GM21825 (cell line): ENCODE measurements around the gene GDI1.

Experiments used
- ATAC-seq: cut with Tn5 transposase; IDR thresholded peaks from one replicate; pipeline ENCODE4 v1.9.1; 2021; ENCODE audit warnings: mild to moderate bottlenecking, moderate library complexity; ENCODE audit not compliant: unreplicated experiment

GDI1 gene

GRCh38 chrX:154477891-154478477, 41.0 kb downstream of the GDI1 start:
- ATAC-seq, result no peak

GRCh38 chrX:154478728-154479622, 42.0 kb downstream of the GDI1 start, which contains the start of gene LAGE3:
TSS of gene LAGE3 (minus strand) at chrX:154479281. CDS start at chrX:154478915, 366 bp downstream.
- peak; percentile 86 for ATAC-seq

- ATAC-seq, result no peak
These were observed 44.2 kb downstream of the GDI1 start for GRCh38 chrX:154481195-154481594.

- ATAC-seq, result no peak
These were observed 45.1 kb downstream of the GDI1 start for GRCh38 chrX:154481911-154482601.

GRCh38 chrX:154482786-154483185, 45.8 kb downstream of the GDI1 start:
- ATAC-seq, result no peak

- ATAC-seq, result no peak
These were observed 46.4 kb downstream of the GDI1 start for GRCh38 chrX:154483325-154483724.

GRCh38 chrX:154484255-154485149, 47.5 kb downstream of the GDI1 start:
- no peak for ATAC-seq

GRCh38 chrX:154485150-154486051, 48.4 kb downstream of the GDI1 start:
- no peak for ATAC-seq

GRCh38 chrX:154486052-154486395, 49.1 kb downstream of the GDI1 start:
- no peak for ATAC-seq

- ATAC-seq, result no peak
These were observed 49.6 kb downstream of the GDI1 start, which contains the start of gene UBL4A for GRCh38 chrX:154486396-154487207. TSS of gene UBL4A (minus strand) at chrX:154486615. CDS start at chrX:154486584, 31 bp downstream.

- no peak for ATAC-seq
These were observed 50.8 kb downstream of the GDI1 start for GRCh38 chrX:154487518-154488290.

GRCh38 chrX:154488336-154489075, 51.6 kb downstream of the GDI1 start:
- no peak for ATAC-seq

- no peak for ATAC-seq
These were observed 52.2 kb downstream of the GDI1 start for GRCh38 chrX:154489182-154489581.

- no peak for ATAC-seq
These were observed 53.1 kb downstream of the GDI1 start for GRCh38 chrX:154490021-154490413.

- ATAC-seq, result peak; percentile 76
These were observed 53.6 kb downstream of the GDI1 start, which contains the start of gene SLC10A3 for GRCh38 chrX:154490414-154491083. TSS of gene SLC10A3 (minus strand) at chrX:154490629. CDS start at chrX:154488940, 1,689 bp downstream.
